Neural cell (in vitro differentiated cells): ENCODE data around the gene PSD2.

Source experiments
- CTCF ChIP-seq: fragments of 450-650 bp; IDR thresholded peaks from 2 replicates; pipeline ENCODE4 v1.5.1; 2014; ENCODE audit warnings: antibody characterized with exemption, mild to moderate bottlenecking, moderate library complexity; ENCODE audit not compliant: poor library complexity, severe bottlenecking
- EP300 ChIP-seq: fragments of 450-650 bp; conservative IDR thresholded peaks from 2 replicates; pipeline ENCODE4 v1.6.1; 2014; ENCODE audit warnings: antibody characterized with exemption, mild to moderate bottlenecking, moderate library complexity; ENCODE audit not compliant: poor library complexity, severe bottlenecking
- EZH2 ChIP-seq: fragments of 200-600, 300-800 bp; shearing (Covaris generic), sonication (generic); IDR thresholded peaks from 2 replicates; pipeline ENCODE4 v1.6.1; 2014; ENCODE audit warnings: antibody characterized with exemption, low read length, borderline replicate concordance, mild to moderate bottlenecking; ENCODE audit not compliant: insufficient read depth, poor library complexity, severe bottlenecking
- REST ChIP-seq: IDR thresholded peaks from 2 replicates; pipeline ENCODE4 v1.6.1; 2012; ENCODE audit warnings: borderline replicate concordance
- SMC3 ChIP-seq: fragments of 450-650 bp; conservative IDR thresholded peaks from 2 replicates; pipeline ENCODE4 v1.6.1; 2014; ENCODE audit warnings: antibody characterized with exemption, mild to moderate bottlenecking, moderate library complexity; ENCODE audit not compliant: poor library complexity

- TF ChIP-seq CTCF = no peak
- TF ChIP-seq REST = no peak
- no peak for TF ChIP-seq SMC3
- TF ChIP-seq EP300 = no peak
- TF ChIP-seq EZH2 = no peak
These were observed 8.4 kb upstream of the PSD2 start for GRCh38 chr5:139787257-139787567.
